Liver (tissue), 9 donors: ENCODE measurements around the gene UGT3A1. TPM values are rescaled to one million over a fixed set of nuclear protein-coding genes. Genes with fewer than 3 reads are reported as not detected.
A peak's percentile ranks its signal among the peaks of the same experiment; 100 is the strongest.

ENCODE experiments used
- DNase-seq: peaks from one replicate; pipeline ENCODE4 v3.0.0-alpha.2; 2017; ENCODE audit warnings: low spot score
- H3K27ac ChIP-seq, 2 donors: one replicate each; pipeline ENCODE4 v1.7.0; 2013; ENCODE audit warnings: inconsistent platforms in 2 of 2, low read length in 2 of 2, control low read depth in 1 of 2, low read depth in 1 of 2, mild to moderate bottlenecking in 1 of 2
- H3K27me3 ChIP-seq, 4 donors: one replicate each; pipeline versions ENCODE4 v1.6.1 to v1.7.0; 2013; ENCODE audit warnings: low read length in 3 of 4, inconsistent platforms in 1 of 4, mild to moderate bottlenecking in 1 of 4, moderate library complexity in 1 of 4; ENCODE audit not compliant: control insufficient read depth in 4 of 4, insufficient read depth in 4 of 4
- H3K36me3 ChIP-seq, 4 donors: one replicate each; pipeline versions ENCODE4 v1.6.1 to v1.7.0; 2013; ENCODE audit warnings: low read length in 3 of 4, mild to moderate bottlenecking in 3 of 4, low read depth in 1 of 4, moderate library complexity in 1 of 4; ENCODE audit not compliant: control insufficient read depth in 4 of 4, insufficient read depth in 3 of 4
- H3K4me1 ChIP-seq, 4 donors: one replicate each; pipeline versions ENCODE4 v1.6.1 to v1.7.0; 2013; ENCODE audit warnings: low read length in 3 of 4, mild to moderate bottlenecking in 3 of 4, moderate library complexity in 1 of 4; ENCODE audit not compliant: control insufficient read depth in 4 of 4, insufficient read depth in 4 of 4
- H3K4me3 ChIP-seq, 3 donors: one replicate each; pipeline versions ENCODE4 v1.6.1 to v1.7.0; 2013; ENCODE audit warnings: low read length in 3 of 3, control low read depth in 1 of 3, low read depth in 1 of 3, mild to moderate bottlenecking in 1 of 3
- H3K9ac ChIP-seq, 2 donors: one replicate each; pipeline ENCODE4 v1.7.0; 2013; ENCODE audit warnings: low read length in 2 of 2, mild to moderate bottlenecking in 2 of 2, moderate library complexity in 2 of 2, control low read depth in 1 of 2, low read depth in 1 of 2
- H3K9me3 ChIP-seq, 4 donors: one replicate each; pipeline versions ENCODE4 v1.6.1 to v1.7.0; 2013; ENCODE audit warnings: low read length in 3 of 4; ENCODE audit not compliant: control insufficient read depth in 4 of 4
- ATF3 ChIP-seq: IDR thresholded peaks from 2 replicates; pipeline ENCODE4 v1.6.1; 2016; ENCODE audit warnings: antibody characterized with exemption
- CTCF ChIP-seq: fragments of 150-350 bp; IDR thresholded peaks from 2 replicates; pipeline ENCODE4 v1.5.1; 2017; ENCODE audit warnings: improper control_type of control experiment, low read depth, low read length; ENCODE audit not compliant: missing input control
- EGR1 ChIP-seq, 2 donors: IDR thresholded peaks; 2 replicates each; pipeline ENCODE4 v1.6.1; 2016 to 2018; ENCODE audit warnings: antibody characterized with exemption in 2 of 2, low read depth in 2 of 2
- FOXA1 ChIP-seq: IDR thresholded peaks from 2 replicates; pipeline ENCODE4 v1.6.1; 2016; ENCODE audit warnings: antibody characterized with exemption
- FOXA2 ChIP-seq: IDR thresholded peaks from 2 replicates; pipeline ENCODE4 v1.6.1; 2016; ENCODE audit warnings: antibody characterized with exemption
- GABPA ChIP-seq, 2 donors: IDR thresholded peaks in 1 of 2; conservative IDR thresholded peaks in 1 of 2; 2 replicates each; pipeline ENCODE4 v1.6.1; 2016; ENCODE audit warnings: antibody characterized with exemption in 2 of 2, mild to moderate bottlenecking in 1 of 2, moderate library complexity in 1 of 2
- HNF4A ChIP-seq, 2 donors: conservative IDR thresholded peaks; 2 replicates each; pipeline ENCODE4 v1.6.1; 2016; ENCODE audit warnings: antibody characterized with exemption in 2 of 2, mild to moderate bottlenecking in 2 of 2
- HNF4G ChIP-seq: IDR thresholded peaks from 2 replicates; pipeline ENCODE4 v1.6.1; 2016; ENCODE audit warnings: antibody characterized with exemption
- JUND ChIP-seq, 2 donors: IDR thresholded peaks; 2 replicates each; pipeline ENCODE4 v1.6.1; 2016; ENCODE audit warnings: antibody characterized with exemption in 2 of 2
- MAX ChIP-seq: IDR thresholded peaks from 2 replicates; pipeline ENCODE4 v1.6.1; 2016; ENCODE audit warnings: antibody characterized with exemption
- NR2F2 ChIP-seq: IDR thresholded peaks from 2 replicates; pipeline ENCODE4 v1.6.1; 2016; ENCODE audit warnings: antibody characterized with exemption
- RAD21 ChIP-seq, 2 donors: IDR thresholded peaks; 2 replicates each; pipeline ENCODE4 v1.6.1; 2016; ENCODE audit warnings: antibody characterized with exemption in 2 of 2, mild to moderate bottlenecking in 2 of 2
- REST ChIP-seq: IDR thresholded peaks from 2 replicates; pipeline ENCODE4 v1.6.1; 2016; ENCODE audit warnings: antibody characterized with exemption, mild to moderate bottlenecking
- RXRA ChIP-seq, 2 donors: IDR thresholded peaks; 2 replicates each; pipeline ENCODE4 v1.6.1; 2017 to 2018; ENCODE audit warnings: antibody characterized with exemption in 2 of 2, mild to moderate bottlenecking in 1 of 2
- SP1 ChIP-seq: IDR thresholded peaks from 2 replicates; pipeline ENCODE4 v1.6.1; 2018; ENCODE audit warnings: antibody characterized with exemption, mild to moderate bottlenecking
- TAF1 ChIP-seq: conservative IDR thresholded peaks from 2 replicates; pipeline ENCODE4 v1.6.1; 2016; ENCODE audit warnings: antibody characterized with exemption, mild to moderate bottlenecking
- YY1 ChIP-seq: IDR thresholded peaks from 2 replicates; pipeline ENCODE4 v1.6.1; 2016; ENCODE audit warnings: antibody characterized with exemption, mild to moderate bottlenecking
- ZBTB33 ChIP-seq: IDR thresholded peaks from 2 replicates; pipeline ENCODE4 v1.6.1; 2016; ENCODE audit warnings: antibody characterized with exemption
- WGBS: extraction: QIAGEN DNeasy Blood & Tissue Kit; methylation state at CpG from one replicate; pipeline ENCODE4 v1.1.7; 2013; 5-methylcytosine and 5-hydroxymethylcytosine counted together
- polyA plus RNA-seq, 2 donors: library from polyadenylated mRNA; stranded (reverse) in 1 of 2; unstranded in 1 of 2; fragments of 200-250 nt in 1 of 2; fragments of >200 nt in 1 of 2; fragmentation: Nextera tagmentation in 1 of 2; extraction: Ambion mirVana in 1 of 2; gene quantifications; one replicate each; pipeline versions ENCODE4 v1.2.1 to v1.2.3, GENCODE V29; 2013 to 2015
- total RNA-seq, 2 donors: library from RNA; depleted of rRNA; stranded (reverse); fragments of >200 nt; gene quantifications; one replicate each; pipeline ENCODE4 v1.2.3, GENCODE V29; 2014
- donor health status: healthy.
- donor health status: healthy.
- donor health status: healthy.
- donor health status: healthy.
- donor health status: healthy.

The UGT3A1 gene
- total and polyA plus RNA-seq, 4 donors, result 0.28 to 60.6 (median 21.0) TPM

- DNase-seq, result no peak
- Histone ChIP-seq H3K36me3 (no peaks in the 10 kb centered on the region), H3K9ac (no peak overlapping the region), H3K4me3 (no peak overlapping the region), H3K9me3 (no peaks in the 10 kb centered on the region), H3K4me1 (peaks cover 6 to 17% (median 10%) of the 10 kb centered on the region in 4 donors), H3K27me3 (no peaks in the 10 kb centered on the region), H3K27ac (no peak overlapping the region)
- WGBS, result 95% methylated on average over 4 of the region's 4 CpGs
- TF ChIP-seq RAD21 (IDR thresholded peaks at IDR 0.05), result no peak
- TF ChIP-seq EGR1 (IDR thresholded peaks at IDR 0.05; ENCODE audit: low read depth in 2 of 2), result no peak
- no peak for TF ChIP-seq TAF1
These were observed 4.9 kb upstream of the UGT3A1 start for GRCh38 chr5:35996076-35996475.

- H3K9me3 ChIP-seq, result no peaks in the 10 kb centered on the region
- peak overlapping the region; percentile 36 to 85 for H3K9ac ChIP-seq
- 15% methylated on average over 12 of the region's 12 CpGs for WGBS
- H3K36me3 ChIP-seq, result no peaks in the 10 kb centered on the region
- no peak for DNase-seq
- H3K4me3 ChIP-seq, result peak overlapping the region; percentile 48 to 87 (median 65)
- TF ChIP-seq FOXA2 (no peak), SP1 (no peak), MAX (no peak), RXRA (IDR thresholded peaks at IDR 0.05) (no peak), ATF3 (no peak), REST (no peak), EGR1 (IDR thresholded peaks at IDR 0.05; ENCODE audit: low read depth in 2 of 2) (no peak), GABPA (IDR thresholded peaks at IDR 0.05 in 1 of 2, conservative IDR thresholded peaks at IDR 0.05 in 1 of 2) (no peak), HNF4A (conservative IDR thresholded peaks at IDR 0.05) (peak in 1 of 2 donors; percentile 10), TAF1 (no peak), CTCF (no peak), JUND (IDR thresholded peaks at IDR 0.05) (no peak), HNF4G (no peak), RAD21 (IDR thresholded peaks at IDR 0.05) (peak in 1 of 2 donors; percentile 40), ZBTB33 (no peak), NR2F2 (no peak), YY1 (peak; percentile 50), FOXA1 (no peak)
- H3K4me1 ChIP-seq, result peaks cover 0 to 18% (median 9%) of the 10 kb centered on the region in 4 donors
- peak overlapping the region; percentile 72 to 85 for H3K27ac ChIP-seq
- no peaks in the 10 kb centered on the region for H3K27me3 ChIP-seq
These were observed 670 bp downstream of the UGT3A1 start for GRCh38 chr5:35990520-35990919.
